ENCODE data around the gene SAP25.
"Not testable (repeated sequence)": the region's sequence is repeated elsewhere in the genome, so short reads cannot be mapped to it uniquely, and the experiment has no call there.

- TF ChIP-seq CTCF, POLR2A (IDR thresholded peaks at IDR 0.05): not testable (repeated sequence)
These were observed 32.4 kb downstream of the SAP25 start for GRCh38 chr7:100541309-100541708.

All from adrenal gland (tissue), 5 donors.